HCT116 (cell line): ENCODE measurements around the gene CES3.

ENCODE experiments used
- CEBPB ChIP-seq: IDR thresholded peaks from 2 replicates; pipeline ENCODE4 v1.6.1; 2012; ENCODE audit warnings: low read depth
- EZH2 ChIP-seq: fragments of 200-600 bp; sonication (generic); IDR thresholded peaks from 2 replicates; pipeline ENCODE4 v1.6.1; 2017; ENCODE audit warnings: antibody characterized with exemption, mixed run types
- POLR2A ChIP-seq: IDR thresholded peaks from 2 replicates; pipeline ENCODE4 v1.7.0; 2011; ENCODE audit warnings: borderline replicate concordance; ENCODE audit not compliant: insufficient read depth, insufficient read length; ENCODE audit errors: extremely low read depth
- SIN3A ChIP-seq: IDR thresholded peaks from 2 replicates; pipeline ENCODE4 v1.6.1; 2012; ENCODE audit warnings: low read depth
- SP1 ChIP-seq: IDR thresholded peaks from 2 replicates; pipeline ENCODE4 v1.6.1; 2012; ENCODE audit warnings: low read depth
- YY1 ChIP-seq: IDR thresholded peaks from 2 replicates; pipeline ENCODE4 v1.6.1; 2011; ENCODE audit warnings: low read length, low read depth, moderate library complexity, mild to moderate bottlenecking; ENCODE audit not compliant: insufficient replicate concordance; ENCODE audit errors: extremely low read depth
- ZNF274 ChIP-seq: fragments of 200-500 bp; sonication (Bioruptor generic); IDR thresholded peaks from 2 replicates; pipeline ENCODE4 v1.6.1; 2014; ENCODE audit warnings: mild to moderate bottlenecking, low read depth, low read length, inconsistent platforms
- TF ChIP-seq, protein P1 (sequence below): IDR thresholded peaks from 2 replicates; pipeline ENCODE4 v1.6.1; 2012; ENCODE audit warnings: low read depth
- TF ChIP-seq, protein P2 (sequence below): IDR thresholded peaks from 2 replicates; pipeline ENCODE4 v1.6.1; 2012
- TF ChIP-seq, protein P3 (sequence below), 3 experiments: fragments of 200-600 bp in 1 of 3; sonication (generic) in 1 of 3; IDR thresholded peaks in 2 of 3; conservative IDR thresholded peaks in 1 of 3; 2 replicates each; pipeline ENCODE4 v1.5.1; 2012 to 2017; ENCODE audit warnings: low read depth in 2 of 3, low read length in 2 of 3, antibody characterized with exemption in 1 of 3, borderline replicate concordance in 1 of 3, control low read depth in 1 of 3, mild to moderate bottlenecking in 1 of 3, mixed read lengths in 1 of 3, mixed run types in 1 of 3, moderate library complexity in 1 of 3; ENCODE audit not compliant: insufficient read depth in 1 of 3

DNA sequence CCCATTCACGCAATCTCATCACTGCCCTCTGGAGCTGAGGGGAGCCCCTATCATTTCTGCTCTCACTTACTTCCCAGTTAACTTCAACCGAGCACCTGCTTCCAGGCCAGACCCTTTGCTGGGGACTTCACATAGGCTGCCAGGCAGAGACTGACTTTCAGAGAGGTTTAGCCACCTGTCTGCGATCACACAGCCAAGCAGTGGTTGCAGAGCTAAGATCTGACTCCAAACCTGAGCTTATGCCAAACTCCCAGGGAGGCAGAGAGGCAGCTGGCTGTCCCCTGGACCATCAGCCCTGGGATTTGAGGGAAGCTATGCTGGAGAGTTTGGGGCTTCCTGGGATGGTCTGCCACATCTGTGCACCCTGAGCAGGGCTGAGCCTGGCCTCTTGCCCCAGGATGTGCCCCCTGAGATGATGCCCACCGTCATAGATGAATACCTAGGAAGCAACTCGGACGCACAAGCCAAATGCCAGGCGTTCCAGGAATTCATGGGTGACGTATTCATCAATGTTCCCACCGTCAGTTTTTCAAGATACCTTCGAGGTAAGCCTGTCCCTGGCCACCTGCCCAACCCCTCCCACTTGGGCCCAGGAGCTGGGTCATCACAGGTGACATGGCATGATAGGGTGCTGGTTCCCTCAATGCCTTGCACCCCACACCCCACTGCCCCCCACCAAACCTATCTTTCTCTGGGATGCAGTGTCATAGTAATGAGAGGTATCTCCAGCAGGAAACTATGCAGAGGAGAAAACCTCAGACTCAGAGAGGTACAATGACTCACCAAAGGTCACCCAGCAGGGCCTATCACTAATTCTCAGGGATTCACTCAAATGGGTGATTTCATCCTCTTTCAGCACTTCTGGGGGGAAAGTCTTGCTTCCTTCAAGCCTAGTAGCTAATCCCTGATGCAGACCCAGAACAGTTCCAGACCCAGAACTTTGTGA lies 10.0 kb downstream of the CES3 start:
- TF ChIP-seq CEBPB (no peak), SP1 (no peak), POLR2A (no peak), EZH2 (no peak), ZNF274 (no peak), SIN3A (no peak), YY1 (no peak)
- TF ChIP-seq, protein P1, sequence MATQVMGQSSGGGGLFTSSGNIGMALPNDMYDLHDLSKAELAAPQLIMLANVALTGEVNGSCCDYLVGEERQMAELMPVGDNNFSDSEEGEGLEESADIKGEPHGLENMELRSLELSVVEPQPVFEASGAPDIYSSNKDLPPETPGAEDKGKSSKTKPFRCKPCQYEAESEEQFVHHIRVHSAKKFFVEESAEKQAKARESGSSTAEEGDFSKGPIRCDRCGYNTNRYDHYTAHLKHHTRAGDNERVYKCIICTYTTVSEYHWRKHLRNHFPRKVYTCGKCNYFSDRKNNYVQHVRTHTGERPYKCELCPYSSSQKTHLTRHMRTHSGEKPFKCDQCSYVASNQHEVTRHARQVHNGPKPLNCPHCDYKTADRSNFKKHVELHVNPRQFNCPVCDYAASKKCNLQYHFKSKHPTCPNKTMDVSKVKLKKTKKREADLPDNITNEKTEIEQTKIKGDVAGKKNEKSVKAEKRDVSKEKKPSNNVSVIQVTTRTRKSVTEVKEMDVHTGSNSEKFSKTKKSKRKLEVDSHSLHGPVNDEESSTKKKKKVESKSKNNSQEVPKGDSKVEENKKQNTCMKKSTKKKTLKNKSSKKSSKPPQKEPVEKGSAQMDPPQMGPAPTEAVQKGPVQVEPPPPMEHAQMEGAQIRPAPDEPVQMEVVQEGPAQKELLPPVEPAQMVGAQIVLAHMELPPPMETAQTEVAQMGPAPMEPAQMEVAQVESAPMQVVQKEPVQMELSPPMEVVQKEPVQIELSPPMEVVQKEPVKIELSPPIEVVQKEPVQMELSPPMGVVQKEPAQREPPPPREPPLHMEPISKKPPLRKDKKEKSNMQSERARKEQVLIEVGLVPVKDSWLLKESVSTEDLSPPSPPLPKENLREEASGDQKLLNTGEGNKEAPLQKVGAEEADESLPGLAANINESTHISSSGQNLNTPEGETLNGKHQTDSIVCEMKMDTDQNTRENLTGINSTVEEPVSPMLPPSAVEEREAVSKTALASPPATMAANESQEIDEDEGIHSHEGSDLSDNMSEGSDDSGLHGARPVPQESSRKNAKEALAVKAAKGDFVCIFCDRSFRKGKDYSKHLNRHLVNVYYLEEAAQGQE = no peak
- TF ChIP-seq, protein P2, sequence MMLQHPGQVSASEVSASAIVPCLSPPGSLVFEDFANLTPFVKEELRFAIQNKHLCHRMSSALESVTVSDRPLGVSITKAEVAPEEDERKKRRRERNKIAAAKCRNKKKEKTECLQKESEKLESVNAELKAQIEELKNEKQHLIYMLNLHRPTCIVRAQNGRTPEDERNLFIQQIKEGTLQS = no peak
- TF ChIP-seq, protein P3, sequence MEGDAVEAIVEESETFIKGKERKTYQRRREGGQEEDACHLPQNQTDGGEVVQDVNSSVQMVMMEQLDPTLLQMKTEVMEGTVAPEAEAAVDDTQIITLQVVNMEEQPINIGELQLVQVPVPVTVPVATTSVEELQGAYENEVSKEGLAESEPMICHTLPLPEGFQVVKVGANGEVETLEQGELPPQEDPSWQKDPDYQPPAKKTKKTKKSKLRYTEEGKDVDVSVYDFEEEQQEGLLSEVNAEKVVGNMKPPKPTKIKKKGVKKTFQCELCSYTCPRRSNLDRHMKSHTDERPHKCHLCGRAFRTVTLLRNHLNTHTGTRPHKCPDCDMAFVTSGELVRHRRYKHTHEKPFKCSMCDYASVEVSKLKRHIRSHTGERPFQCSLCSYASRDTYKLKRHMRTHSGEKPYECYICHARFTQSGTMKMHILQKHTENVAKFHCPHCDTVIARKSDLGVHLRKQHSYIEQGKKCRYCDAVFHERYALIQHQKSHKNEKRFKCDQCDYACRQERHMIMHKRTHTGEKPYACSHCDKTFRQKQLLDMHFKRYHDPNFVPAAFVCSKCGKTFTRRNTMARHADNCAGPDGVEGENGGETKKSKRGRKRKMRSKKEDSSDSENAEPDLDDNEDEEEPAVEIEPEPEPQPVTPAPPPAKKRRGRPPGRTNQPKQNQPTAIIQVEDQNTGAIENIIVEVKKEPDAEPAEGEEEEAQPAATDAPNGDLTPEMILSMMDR (IDR thresholded peaks at IDR 0.05 in 2 of 3, conservative IDR thresholded peaks at IDR 0.05 in 1 of 3; ENCODE audit: borderline replicate concordance in 1 of 3, insufficient read depth in 1 of 3, low read depth in 2 of 3, low read length in 2 of 3) = no peak
